ENCODE results near the gene BID. TPM values are rescaled to one million over a fixed set of nuclear protein-coding genes. Genes with fewer than 3 reads are reported as not detected.

Gene BID
- total and polyA plus RNA-seq, 5 donors = 7.2 to 13.1 (median 12.4) TPM

DNA sequence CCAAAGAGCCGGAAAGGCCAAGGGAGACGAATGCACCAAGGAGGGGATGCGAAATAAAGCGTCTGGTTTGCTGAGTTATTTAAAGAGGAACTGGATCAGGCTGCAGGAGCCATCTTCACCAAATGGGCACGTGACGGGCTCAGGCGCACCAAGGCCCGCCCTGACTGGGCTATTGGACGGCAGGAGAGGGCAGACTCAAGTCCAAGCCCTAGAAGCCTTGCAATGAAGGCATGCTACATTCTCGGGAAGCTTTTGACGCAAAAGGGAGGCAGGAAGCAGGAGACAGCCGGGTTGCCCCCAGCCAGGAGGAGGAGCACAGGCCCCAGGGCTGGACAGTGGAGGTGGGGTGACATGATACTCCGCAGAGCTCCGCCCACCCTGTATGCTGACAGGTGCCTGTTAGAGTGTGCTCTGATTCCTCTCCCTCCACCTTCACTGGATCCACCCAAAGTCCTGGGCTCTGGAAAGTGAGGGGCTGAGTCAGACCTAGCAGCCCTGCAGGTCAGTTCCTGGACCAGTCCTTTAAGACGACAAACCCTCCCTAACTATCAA, 41.5 kb upstream of the BID start:
- Histone ChIP-seq H3K9me3 (ENCODE audit: control insufficient read depth, low read length) (no peaks in the 10 kb centered on the region), H3K4me3 (ENCODE audit: low read length) (no peak overlapping the region), H3K27ac (ENCODE audit: low read length) (no peak overlapping the region), H3K4me1 (ENCODE audit: control insufficient read depth, insufficient read depth, low read length) (no peaks in the 10 kb centered on the region), H3K27me3 (ENCODE audit: control insufficient read depth, insufficient read depth) (no peaks in the 10 kb centered on the region)
- intact Hi-C loops (cut with DNase I) = no loop called here
- ATAC-seq (no peak), DNase-seq (peak in 1 of 3 donors; percentile 4)
- 93% methylated on average over 15 of the region's 15 CpGs for WGBS

DNA sequence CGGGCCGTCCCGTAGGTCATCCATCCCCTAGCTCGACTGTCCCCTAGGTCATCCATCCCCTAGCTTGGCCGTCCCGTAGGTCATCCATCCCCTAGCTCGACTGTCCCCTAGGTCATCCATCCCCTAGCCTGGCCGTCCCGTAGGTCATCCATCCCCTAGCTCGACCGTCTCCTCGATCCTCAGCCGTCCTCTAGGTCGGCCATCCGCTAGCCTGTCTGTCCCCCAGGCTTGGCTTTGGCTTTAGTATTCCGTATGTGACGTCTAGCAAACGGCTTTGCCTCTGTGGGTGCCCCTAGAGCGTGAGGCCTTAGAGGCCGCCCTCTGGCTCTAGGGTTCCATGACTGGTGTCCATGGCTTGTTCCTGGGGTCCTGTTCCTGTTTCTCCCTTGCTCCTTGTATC, 40.6 kb upstream of the BID start:
- ATAC-seq = no peak
- no peak overlapping the region for H3K4me3 ChIP-seq (ENCODE audit: low read length)
- H3K4me1 ChIP-seq (ENCODE audit: control insufficient read depth, insufficient read depth, low read length) = no peaks in the 10 kb centered on the region
- no peak overlapping the region for H3K27ac ChIP-seq (ENCODE audit: low read length)
- H3K9me3 ChIP-seq (ENCODE audit: control insufficient read depth, low read length) = no peaks in the 10 kb centered on the region
- no peak for DNase-seq
- H3K27me3 ChIP-seq (ENCODE audit: control insufficient read depth, insufficient read depth) = no peaks in the 10 kb centered on the region
- intact Hi-C loops (cut with DNase I) = no loop called here
- WGBS = 94% methylated on average over 20 of the region's 20 CpGs

DNA sequence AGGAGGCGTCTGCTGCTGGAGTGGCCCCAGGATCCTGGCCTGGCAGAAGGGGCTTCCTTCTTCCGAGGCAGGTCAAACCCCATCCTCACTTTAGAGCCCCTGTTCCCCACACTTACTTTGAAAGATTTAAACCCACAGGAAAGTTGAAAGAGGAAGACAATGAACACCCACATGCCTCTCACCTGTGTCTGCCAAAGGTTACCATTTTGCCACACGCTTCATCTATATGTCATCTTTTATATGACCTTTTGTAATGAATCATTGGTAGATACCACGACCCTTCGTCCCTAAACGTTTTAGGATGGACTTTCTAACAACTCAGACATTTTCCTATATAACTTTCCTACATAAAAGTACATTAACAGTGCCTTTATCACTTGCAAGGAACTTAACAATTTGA, 39.8 kb upstream of the BID start:
- Histone ChIP-seq H3K4me3 (ENCODE audit: low read length) (no peak overlapping the region), H3K4me1 (ENCODE audit: control insufficient read depth, insufficient read depth, low read length) (no peaks in the 10 kb centered on the region), H3K27me3 (ENCODE audit: control insufficient read depth, insufficient read depth) (no peaks in the 10 kb centered on the region), H3K9me3 (ENCODE audit: control insufficient read depth, low read length) (no peaks in the 10 kb centered on the region), H3K27ac (ENCODE audit: low read length) (no peak overlapping the region)
- no peak for ATAC-seq
- 90% methylated on average over 6 of the region's 6 CpGs for WGBS
- intact Hi-C loops (cut with DNase I) = no loop called here
- DNase-seq = peak in 1 of 3 donors; percentile 6

DNA sequence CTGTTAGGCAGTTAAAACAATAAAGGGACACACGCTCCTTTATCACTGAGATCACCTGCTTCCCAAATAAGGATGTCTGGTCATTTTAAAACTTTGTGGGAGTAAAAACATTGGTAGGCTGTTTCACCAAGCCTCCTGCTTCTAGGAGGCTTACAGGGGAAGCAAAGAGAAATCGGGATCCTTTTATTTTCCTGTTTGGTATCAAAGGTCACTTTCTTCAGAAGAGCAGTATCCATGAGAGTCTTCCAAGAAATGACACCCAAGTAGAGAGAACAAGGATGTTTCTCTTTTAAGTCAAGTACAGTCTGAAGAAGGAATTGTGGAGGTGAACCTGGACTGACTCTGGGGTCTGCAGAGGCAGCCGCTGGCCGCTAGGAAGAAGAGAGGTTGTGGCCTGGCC, 36.9 kb upstream of the BID start:
- WGBS = 86% methylated on average over 4 of the region's 4 CpGs
- H3K4me1 ChIP-seq (ENCODE audit: control insufficient read depth, insufficient read depth, low read length) = no peaks in the 10 kb centered on the region
- H3K4me3 ChIP-seq (ENCODE audit: low read length) = no peak overlapping the region
- intact Hi-C loops (cut with DNase I) = no loop called here
- DNase-seq (no peak), ATAC-seq (no peak)
- H3K27me3 ChIP-seq (ENCODE audit: control insufficient read depth, insufficient read depth) = no peaks in the 10 kb centered on the region
- H3K27ac ChIP-seq (ENCODE audit: low read length) = no peak overlapping the region
- H3K9me3 ChIP-seq (ENCODE audit: control insufficient read depth, low read length) = no peaks in the 10 kb centered on the region

GRCh38 chr22:17810570-17811116, 36.4 kb upstream of the BID start:
- no peak overlapping the region for H3K4me3 ChIP-seq (ENCODE audit: low read length)
- 77% methylated on average over 12 of the region's 12 CpGs for WGBS
- DNase-seq = peak in 1 of 3 donors; percentile 62

GRCh38 chr22:17808693-17809403, 34.6 kb upstream of the BID start:
- Histone ChIP-seq H3K4me1 (ENCODE audit: control insufficient read depth, insufficient read depth, low read length) (no peaks in the 10 kb centered on the region), H3K27ac (ENCODE audit: low read length) (no peak overlapping the region), H3K27me3 (ENCODE audit: control insufficient read depth, insufficient read depth) (no peaks in the 10 kb centered on the region), H3K4me3 (ENCODE audit: low read length) (no peak overlapping the region), H3K9me3 (ENCODE audit: control insufficient read depth, low read length) (no peaks in the 10 kb centered on the region)
- 79% methylated on average over 25 of the region's 25 CpGs for WGBS
- ATAC-seq (peak in 1 of 2 donors; percentile 25), DNase-seq (peak in 1 of 3 donors; percentile 58)
- intact Hi-C loops (cut with DNase I) = no loop called here

More at GRCh38 chr22:17810570-17811116, 36.4 kb upstream of the BID start:
- no peaks in the 10 kb centered on the region for H3K4me1 ChIP-seq (ENCODE audit: control insufficient read depth, insufficient read depth, low read length)
- no peaks in the 10 kb centered on the region for H3K27me3 ChIP-seq (ENCODE audit: control insufficient read depth, insufficient read depth)
- no peak overlapping the region for H3K27ac ChIP-seq (ENCODE audit: low read length)
- ATAC-seq = peak in 1 of 2 donors; percentile 40
- intact Hi-C loops (cut with DNase I) = no loop called here
- H3K9me3 ChIP-seq (ENCODE audit: control insufficient read depth, low read length) = no peaks in the 10 kb centered on the region

GRCh38 chr22:17807578-17808410, 33.5 kb upstream of the BID start:
- DNase-seq = peak in 2 of 3 donors; percentile 71
- H3K4me1 ChIP-seq (ENCODE audit: control insufficient read depth, insufficient read depth, low read length) = no peaks in the 10 kb centered on the region
- intact Hi-C loops (cut with DNase I) = no loop called here
- ATAC-seq = peak; percentile 50 to 76
- H3K9me3 ChIP-seq (ENCODE audit: control insufficient read depth, low read length) = no peaks in the 10 kb centered on the region
- no peak overlapping the region for H3K27ac ChIP-seq (ENCODE audit: low read length)
- no peak overlapping the region for H3K4me3 ChIP-seq (ENCODE audit: low read length)
- 80% methylated on average over 18 of the region's 18 CpGs for WGBS
- H3K27me3 ChIP-seq (ENCODE audit: control insufficient read depth, insufficient read depth) = no peaks in the 10 kb centered on the region

- Histone ChIP-seq H3K27me3 (ENCODE audit: control insufficient read depth, insufficient read depth) (no peaks in the 10 kb centered on the region), H3K4me3 (ENCODE audit: low read length) (no peak overlapping the region), H3K27ac (ENCODE audit: low read length) (no peak overlapping the region), H3K4me1 (ENCODE audit: control insufficient read depth, insufficient read depth, low read length) (no peaks in the 10 kb centered on the region), H3K9me3 (ENCODE audit: control insufficient read depth, low read length) (no peaks in the 10 kb centered on the region)
- WGBS = 94% methylated on average over 10 of the region's 10 CpGs
- DNase-seq = peak in 1 of 3 donors; percentile 39
- intact Hi-C loops (cut with DNase I) = no loop called here
- no peak for ATAC-seq
Measured at GRCh38 chr22:17807086-17807485, 32.8 kb upstream of the BID start.

- H3K27me3 ChIP-seq (ENCODE audit: control insufficient read depth, insufficient read depth) = no peaks in the 10 kb centered on the region
- no peaks in the 10 kb centered on the region for H3K9me3 ChIP-seq (ENCODE audit: control insufficient read depth, low read length)
- H3K27ac ChIP-seq (ENCODE audit: low read length) = no peak overlapping the region
- DNase-seq = no peak
- ATAC-seq = no peak
- H3K4me3 ChIP-seq (ENCODE audit: low read length) = no peak overlapping the region
- H3K4me1 ChIP-seq (ENCODE audit: control insufficient read depth, insufficient read depth, low read length) = no peaks in the 10 kb centered on the region
- intact Hi-C loops (cut with DNase I) = no loop called here
- 93% methylated on average over 2 of the region's 2 CpGs for WGBS
Measured at GRCh38 chr22:17806437-17806836, 32.2 kb upstream of the BID start.

DNA sequence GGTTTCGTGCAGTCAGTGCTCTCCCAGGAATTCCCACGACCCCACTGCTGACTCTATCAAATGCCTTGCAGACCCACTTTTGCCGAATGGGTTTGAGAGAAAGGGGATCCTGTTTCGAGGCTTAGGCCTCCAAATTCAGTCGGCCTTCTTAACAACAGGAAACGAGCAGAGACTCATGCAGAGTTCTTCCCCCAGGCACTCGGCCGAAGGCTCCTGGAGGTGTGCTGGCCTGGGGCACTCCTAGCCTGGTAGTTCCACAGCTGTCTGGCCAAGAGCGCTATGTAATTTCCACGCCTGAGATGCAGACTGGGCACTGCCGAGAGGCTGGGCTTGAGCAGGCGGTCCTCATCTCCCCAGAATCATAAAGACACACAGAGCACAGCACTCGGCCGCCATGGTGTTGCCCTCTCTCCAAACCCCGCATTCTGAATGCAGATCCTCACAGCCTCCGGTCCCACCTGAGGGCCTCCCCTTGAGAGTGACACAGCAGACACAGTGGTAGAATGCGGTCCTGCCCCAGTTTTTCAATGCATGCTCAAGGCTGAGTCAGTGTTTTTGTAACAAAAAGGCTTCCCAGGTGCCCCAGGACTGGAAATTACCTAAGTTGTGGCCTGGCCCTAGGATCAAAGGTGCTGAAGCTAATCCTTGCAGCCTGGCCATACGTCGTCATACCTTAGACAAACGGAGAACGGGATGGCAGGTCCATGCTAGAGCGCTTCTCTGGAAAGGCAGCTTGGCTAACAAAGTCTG, 30.2 kb upstream of the BID start:
- no peak overlapping the region for H3K27ac ChIP-seq (ENCODE audit: low read length)
- H3K9me3 ChIP-seq (ENCODE audit: control insufficient read depth, low read length) = no peaks in the 10 kb centered on the region
- H3K27me3 ChIP-seq (ENCODE audit: control insufficient read depth, insufficient read depth) = no peaks in the 10 kb centered on the region
- intact Hi-C loops (cut with DNase I) = no loop called here
- no peaks in the 10 kb centered on the region for H3K4me1 ChIP-seq (ENCODE audit: control insufficient read depth, insufficient read depth, low read length)
- peak in 1 of 3 donors; percentile 41 for DNase-seq
- ATAC-seq = no peak
- H3K4me3 ChIP-seq (ENCODE audit: low read length) = no peak overlapping the region
- WGBS = 90% methylated on average over 22 of the region's 22 CpGs
